Ishikawa (cell line): ENCODE measurements around the gene ATP2C1.

Experiments
- EGR1 ChIP-seq: IDR thresholded peaks from 2 replicates; pipeline ENCODE4 v1.6.1; 2012
- TAF1 ChIP-seq: IDR thresholded peaks from 2 replicates; pipeline ENCODE4 v1.6.1; 2012; ENCODE audit warnings: low read depth, mild to moderate bottlenecking
- TEAD4 ChIP-seq: IDR thresholded peaks from 2 replicates; pipeline ENCODE4 v1.6.1; 2012
- YY1 ChIP-seq: IDR thresholded peaks from 2 replicates; pipeline ENCODE4 v1.6.1; 2012; ENCODE audit warnings: low read depth
- TF ChIP-seq, protein P1 (sequence below): IDR thresholded peaks from 2 replicates; pipeline ENCODE4 v1.6.1; 2012

DNA sequence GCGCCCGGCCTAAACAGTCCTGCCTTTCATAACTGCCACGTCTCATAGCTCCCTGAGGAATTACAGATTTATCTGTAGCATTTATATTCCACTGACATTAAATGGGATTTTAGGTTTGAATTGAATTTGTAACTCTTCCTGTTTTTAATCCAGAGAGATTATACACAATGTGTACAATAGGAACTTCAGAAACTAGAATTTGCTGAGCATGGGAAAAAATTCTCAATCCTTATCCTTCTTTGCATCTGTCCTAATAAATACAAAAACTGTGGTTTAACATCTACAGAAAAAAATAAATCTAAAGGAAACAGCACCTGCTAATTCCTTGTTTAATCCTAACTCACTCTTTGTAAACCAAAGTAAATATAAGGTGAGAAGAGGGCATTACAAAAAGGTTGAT, 135.0 kb downstream of the ATP2C1 start:
- no peak for TF ChIP-seq YY1
- TF ChIP-seq, protein P1, sequence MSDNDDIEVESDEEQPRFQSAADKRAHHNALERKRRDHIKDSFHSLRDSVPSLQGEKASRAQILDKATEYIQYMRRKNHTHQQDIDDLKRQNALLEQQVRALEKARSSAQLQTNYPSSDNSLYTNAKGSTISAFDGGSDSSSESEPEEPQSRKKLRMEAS: no peak
- no peak for TF ChIP-seq EGR1
- TF ChIP-seq TAF1: no peak
- TF ChIP-seq TEAD4: no peak
